RKO (cell line): ENCODE data around the gene TELO2.
A peak's percentile ranks its signal among the peaks of the same experiment; 100 is the strongest.
"Not testable (repeated sequence)": the region's sequence is repeated elsewhere in the genome, so short reads cannot be mapped to it uniquely, and the experiment has no call there.

Experiments
- DNase-seq: peaks from one replicate; pipeline ENCODE4 v3.0.0-alpha.2; 2016; ENCODE audit warnings: low spot score

The TELO2 gene

GRCh38 chr16:1475552-1476114, 17.5 kb upstream of the TELO2 start:
- DNase-seq = peak; percentile 29

DNA sequence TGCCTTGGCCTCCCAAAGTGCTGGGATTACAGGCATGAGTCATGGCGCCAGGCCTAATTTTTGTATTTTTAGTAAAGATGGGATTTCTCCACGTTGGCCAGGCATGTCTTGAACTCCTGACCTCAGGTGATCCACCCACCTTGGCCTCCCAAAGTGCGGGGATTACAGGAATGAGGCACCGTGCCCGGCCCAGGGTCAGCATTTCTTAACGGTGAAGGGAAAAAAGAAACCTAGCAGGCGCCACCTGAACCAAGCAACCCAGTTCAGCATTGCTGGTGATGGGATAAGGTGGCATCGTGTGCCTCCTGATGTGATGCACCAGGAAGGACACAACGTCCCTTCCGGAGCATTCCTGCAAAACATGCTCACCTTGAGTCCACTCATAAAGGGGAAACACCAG, 16.1 kb upstream of the TELO2 start:
- no peak for DNase-seq

DNA sequence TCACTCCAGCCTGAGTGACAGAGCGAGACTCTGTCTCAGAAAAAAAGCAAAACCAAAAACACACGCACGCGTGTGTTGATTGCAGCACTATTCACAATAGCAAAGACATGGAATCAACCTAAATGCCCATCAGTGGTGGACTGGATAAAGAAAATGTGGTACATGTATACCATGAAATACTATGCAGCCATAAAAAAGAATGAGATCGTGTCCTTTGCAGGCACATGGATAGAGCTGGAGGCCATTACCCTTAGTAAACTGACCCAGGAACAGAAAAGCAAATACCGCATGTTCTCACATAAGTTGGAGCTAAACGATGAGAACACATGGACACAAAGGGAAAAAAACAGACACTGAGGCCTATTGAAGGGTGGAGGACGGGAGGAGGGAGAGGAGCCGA, 14.2 kb upstream of the TELO2 start:
- not testable (repeated sequence) for DNase-seq

GRCh38 chr16:1481906-1482835, 11.0 kb upstream of the TELO2 start:
- DNase-seq = peak; percentile 86

DNA sequence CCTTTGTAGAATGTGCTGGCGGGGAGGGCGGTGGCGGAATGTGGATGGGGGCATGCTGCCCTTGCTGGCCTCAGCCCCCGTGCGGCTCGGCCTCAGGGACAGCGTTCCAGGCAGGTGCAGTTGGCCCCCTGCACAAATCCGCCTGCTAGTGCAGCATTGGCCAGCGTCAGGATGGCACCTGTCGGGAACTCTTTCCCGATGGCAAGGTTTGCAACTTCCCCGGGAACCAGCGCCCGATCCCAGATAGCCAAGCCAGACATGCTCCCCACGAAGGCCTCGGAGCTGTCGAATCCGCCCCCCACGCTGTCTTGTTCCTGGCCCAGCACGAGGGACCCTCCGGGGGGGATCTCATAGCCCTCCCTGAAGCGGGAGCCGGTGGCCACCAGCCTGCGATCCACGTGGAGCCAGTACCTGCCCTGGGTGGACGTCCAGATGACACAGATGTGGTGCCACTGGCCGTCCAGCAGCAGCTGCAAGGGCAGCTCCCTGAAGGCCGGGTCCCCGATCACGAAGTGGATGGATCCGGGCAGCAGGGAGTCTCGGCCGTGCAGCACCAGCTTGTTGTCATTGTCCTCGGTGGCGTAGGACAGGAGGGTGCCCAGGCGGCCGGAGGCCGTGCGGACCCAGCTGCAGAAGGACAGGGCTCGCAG, 7.2 kb upstream of the TELO2 start:
- DNase-seq = no peak

DNA sequence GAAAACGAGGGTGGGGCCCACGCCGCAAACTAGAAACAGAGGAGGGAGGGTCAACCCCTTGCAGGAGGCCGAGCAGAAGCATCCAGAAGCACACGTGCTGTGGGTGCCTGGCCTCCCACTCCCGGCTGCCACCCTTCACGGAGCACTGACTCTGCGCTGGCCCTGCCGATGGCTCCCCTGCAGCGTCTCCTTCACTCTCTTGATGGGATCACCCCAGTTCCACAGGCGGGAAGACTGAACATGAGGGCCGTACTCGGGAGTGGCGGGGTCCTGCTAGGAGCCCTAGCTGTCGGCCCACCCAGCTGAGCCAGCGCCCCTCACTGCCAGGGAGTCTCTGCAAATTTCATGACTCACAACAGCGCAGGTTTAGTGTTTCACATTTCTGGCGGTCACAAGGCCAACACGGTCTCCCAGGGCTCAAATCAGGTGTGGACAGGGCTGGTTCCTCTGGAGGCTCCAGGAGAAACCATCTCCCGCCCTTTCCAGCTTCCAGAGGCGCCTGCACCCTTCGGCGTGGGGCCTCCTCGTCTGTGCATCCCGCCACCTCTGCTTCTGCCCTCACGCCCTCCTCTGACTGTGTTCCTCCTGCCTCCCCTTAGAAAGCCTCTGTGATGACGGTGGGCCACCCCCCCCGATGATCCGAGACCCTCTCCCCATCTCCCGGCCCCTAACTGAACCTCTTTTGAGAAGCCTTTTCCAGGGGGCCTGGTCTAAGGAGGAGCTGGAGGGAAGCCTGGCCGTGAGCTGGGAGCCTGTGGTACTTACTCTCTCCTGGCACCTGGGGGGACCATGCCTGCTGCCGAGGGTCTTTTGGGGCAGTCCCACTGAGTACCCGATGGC, 6.4 kb upstream of the TELO2 start:
- no peak for DNase-seq

GRCh38 chr16:1487395-1488053, 5.6 kb upstream of the TELO2 start:
- no peak for DNase-seq

DNA sequence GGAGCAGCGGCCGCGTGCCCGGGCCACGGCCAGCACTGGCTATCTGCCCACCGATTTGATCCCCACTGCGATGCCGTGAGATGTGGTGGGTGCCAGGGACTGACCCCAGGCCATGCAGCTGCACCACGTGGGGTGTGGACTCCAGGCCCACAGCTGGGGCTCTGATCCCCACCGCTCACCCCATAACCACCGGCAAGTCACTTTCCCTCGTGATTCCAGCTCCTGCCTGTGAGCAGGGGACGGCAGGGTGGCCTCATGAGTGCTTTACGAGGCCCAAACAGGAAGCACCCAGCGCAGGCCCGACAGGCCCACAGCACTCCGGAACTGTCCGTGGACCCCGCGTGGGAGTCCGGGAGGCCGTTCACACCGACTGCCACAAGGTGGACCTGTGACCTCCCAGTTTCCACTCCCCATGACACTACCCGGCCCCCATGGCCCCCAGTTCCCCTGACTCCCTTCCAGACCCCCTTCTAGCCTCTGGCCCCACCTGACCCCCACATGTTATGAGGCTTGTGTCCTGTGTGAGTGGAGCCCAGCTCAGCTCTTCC, 5.0 kb upstream of the TELO2 start:
- no peak for DNase-seq

GRCh38 chr16:1488619-1489018, 4.5 kb upstream of the TELO2 start, which contains the start of gene PTX4:
Gene PTX4, minus strand, starts transcription at chr16:1488944. Its CDS starts 35 bp downstream, at chr16:1488909.
- DNase-seq = no peak

- DNase-seq = no peak
Observed at GRCh38 chr16:1489077-1489476, 4.1 kb upstream of the TELO2 start.

DNA sequence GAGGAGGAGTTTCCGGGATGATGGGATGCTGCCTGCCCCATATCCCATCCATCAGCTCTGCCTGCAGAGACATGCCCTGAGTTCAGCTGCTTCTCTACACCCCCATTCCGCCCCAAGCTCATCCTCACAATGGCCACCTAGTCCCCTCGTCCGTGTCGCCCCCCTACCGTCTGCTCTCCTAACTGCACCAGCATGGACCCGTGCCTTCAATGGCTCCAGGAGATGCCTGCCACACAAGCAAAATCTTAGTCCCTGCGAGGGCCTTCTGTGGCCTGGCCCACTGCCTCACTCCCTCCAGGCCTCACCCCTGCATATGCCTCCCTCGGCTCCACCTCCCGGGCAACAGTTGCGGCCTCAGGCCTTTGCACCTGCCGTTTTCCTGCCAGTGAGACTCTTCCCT, 1.8 kb upstream of the TELO2 start:
- no peak for DNase-seq

DNA sequence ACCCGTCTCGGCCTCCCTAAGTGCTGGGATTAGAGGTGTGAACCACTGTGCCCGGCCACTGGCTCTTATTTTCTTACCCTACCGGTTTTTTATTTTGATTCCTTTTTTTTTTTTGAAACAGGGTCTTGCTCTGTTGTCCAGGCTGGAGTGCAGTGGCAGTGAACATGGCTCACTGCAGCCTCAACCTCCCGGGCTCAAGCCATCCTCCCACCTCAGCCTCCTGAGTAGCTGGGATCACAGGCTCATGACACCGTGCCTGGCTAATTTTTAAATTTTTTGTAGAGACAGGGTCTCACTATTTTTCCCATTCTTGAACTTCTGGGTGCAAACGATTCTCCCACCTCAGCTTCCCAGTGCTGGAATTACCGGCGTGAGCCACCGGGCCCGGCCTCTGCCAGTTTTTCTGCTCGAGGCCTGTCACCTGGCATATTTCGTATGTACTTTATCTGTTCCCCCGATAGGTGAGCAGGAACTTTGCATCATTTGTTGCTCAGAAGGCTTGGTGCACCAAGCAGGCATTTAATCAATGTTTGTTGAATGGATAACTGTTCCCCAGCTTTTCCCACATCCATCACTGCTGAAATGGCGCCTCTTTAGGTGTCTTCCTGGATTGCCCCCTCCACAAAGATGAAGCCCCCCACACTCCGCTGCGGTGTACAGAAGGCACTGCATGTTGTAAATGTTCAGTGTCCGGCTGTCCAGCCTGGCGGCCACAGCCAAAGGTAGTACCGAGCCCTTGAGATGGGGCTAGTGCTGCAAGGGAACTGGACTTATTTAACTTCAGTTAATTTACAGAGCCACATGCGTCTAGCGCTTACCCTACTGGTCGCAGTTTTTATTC, 858 bp upstream of the TELO2 start:
- no peak for DNase-seq

DNA sequence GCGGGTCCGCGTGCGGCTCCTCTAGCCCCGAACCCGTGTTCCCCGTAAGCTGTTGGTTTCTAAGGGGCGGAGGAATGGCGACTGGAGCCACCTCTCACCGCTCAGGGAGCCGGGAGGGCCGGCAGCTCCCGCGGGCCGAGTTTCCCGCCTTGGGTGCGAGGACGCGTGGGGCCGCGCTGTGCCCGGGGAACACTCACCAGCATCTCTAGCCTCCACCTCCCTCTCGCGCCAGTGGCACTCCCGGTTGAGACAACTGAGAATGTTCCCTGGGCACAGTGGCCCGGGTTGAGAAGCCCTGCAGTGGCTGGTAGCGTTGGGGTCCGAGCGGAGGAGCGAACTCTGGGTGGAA, 560 bp downstream of the TELO2 start:
- DNase-seq = no peak

- DNase-seq = peak; percentile 84
Observed at GRCh38 chr16:1494129-1494640, 1.0 kb downstream of the TELO2 start.

GRCh38 chr16:1494711-1495110, 1.6 kb downstream of the TELO2 start:
- DNase-seq = peak; percentile 51

DNA sequence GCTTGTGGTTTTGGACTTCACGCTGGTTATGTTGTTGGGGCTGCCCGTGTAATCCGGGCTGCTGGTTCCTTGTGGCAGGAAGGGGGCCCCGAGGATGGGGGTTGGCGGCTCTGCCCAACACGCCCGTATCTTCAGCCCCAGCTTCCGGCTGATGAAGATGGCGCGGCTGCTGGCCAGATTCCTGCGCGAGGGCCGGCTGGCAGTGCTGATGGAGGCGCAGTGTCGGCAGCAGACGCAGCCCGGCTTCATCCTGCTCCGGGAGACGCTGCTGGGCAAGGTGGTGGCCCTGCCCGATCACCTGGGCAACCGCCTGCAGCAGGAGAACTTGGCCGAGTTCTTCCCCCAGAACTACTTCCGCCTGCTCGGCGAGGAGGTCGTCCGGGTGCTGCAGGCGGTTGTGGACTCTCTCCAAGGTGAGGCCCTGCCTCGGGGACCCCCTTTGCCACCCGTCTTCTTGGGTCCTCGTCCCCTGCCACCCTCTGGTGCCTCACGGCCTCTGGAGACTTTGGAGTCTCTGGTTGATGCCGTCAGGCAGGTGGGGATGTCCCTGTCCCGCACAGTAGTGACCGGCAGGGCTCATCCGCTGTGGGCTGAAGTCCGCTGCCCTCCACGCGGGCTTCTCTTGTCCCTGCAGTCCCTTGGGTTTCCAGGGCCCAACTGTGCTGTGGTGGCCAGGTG, 2.2 kb downstream of the TELO2 start:
- no peak for DNase-seq

DNA sequence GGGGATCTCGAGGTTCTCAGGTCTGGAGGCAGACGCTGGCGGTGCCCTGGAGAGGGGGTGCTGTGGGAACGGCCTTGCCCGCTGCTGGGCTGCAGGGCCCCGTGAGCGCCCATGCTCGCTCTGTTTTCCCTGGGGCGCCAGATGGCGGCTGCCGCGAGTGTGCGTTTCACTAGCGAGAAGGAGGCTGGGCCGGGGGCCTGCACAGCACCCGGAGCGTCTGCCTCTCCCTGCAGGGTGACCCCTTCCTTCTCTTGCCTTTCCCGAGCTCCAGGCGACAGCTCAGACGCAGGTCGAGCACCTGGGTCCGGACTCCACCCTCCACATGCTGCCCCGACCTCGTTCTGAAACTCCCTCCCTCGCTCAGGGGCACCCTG, 2.7 kb downstream of the TELO2 start:
- no peak for DNase-seq

DNA sequence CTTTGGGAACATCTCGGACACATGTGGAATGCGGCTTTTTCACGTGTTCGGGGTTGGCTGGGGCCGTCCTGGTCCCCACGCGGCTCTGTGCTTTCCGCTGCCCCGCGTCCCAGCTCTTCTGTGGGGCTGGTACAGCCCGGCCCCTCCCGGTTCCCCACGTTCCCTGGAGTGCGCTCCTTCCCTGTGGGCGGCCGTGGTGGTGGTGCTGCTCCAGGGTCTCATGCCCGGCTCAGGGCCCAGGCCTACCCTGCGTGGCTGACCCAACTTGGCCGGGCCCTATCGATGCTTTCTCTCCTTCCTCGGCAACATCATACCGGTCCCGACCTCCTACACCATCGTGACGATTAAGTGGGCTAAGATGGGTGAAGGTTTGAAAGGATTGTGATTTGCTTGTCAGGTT, 3.3 kb downstream of the TELO2 start:
- no peak for DNase-seq

GRCh38 chr16:1497014-1497598, 3.9 kb downstream of the TELO2 start:
- DNase-seq = no peak
